NCI-H748 (cell line): ENCODE measurements around the gene GPR139.

ENCODE experiments used
- DNase-seq: peaks from one replicate; lab custom pipeline; 2025; ENCODE audit not compliant: unreplicated experiment; lab: John Stamatoyannopoulos, UW

Gene GPR139

DNA sequence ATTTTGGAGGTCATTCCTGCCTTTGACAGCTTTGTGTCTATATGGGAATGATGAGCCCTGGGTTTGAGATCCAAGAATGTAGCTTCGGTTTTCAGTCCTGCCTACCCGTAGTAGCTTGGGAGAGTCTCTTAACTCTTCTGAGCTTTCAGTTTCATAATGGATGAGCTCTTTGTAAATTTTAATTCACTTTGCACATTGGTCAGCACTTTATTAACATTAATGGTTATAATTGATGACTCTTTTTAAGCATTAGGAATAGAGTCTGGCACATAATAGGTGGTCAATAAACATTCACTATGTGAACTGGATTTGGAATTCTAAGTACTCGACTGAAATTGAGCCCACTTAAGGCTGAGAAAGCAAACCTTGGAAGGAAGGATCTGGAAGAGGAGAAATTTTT, 17.3 kb downstream of the GPR139 start:
- no peak for DNase-seq

DNA sequence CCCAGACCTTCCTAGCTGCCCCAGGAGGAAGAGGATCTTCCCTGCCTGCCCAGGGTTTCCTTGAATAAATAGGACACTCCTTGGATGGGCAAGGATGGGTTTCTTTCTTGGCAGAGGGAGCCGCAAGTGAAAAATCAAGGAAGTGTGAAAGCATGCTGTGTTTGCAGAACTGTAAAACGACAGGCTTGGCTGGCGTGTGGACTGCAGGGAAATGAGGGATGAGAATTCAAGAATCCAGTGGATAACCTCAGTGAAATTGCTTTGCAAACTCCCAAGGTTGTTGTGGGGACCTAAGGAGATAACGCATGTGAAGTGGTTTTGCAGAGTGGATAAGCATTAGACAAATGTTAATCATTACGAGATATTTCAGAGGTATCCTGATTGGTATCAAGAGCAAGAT, 20.4 kb downstream of the GPR139 start:
- DNase-seq: no peak

DNA sequence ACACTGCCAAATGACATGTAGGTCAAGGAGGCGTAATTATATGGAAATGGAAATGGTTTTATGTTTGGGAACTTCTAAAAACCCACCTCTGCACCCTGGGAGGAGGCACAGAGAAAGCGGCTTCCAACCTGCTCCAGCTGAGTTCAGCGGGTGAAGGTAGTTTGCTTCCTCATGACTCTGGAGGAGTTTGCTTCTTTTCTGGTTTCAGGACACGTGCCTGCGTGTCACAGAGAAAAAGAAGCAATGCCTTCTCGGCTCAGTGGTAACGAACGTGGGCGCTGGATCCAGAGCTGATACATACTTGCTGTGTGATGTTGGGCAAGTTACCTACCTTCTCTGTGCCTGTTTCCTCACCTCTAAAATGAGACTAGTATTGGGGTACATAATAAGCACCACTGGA, 22.1 kb downstream of the GPR139 start:
- no peak for DNase-seq

DNA sequence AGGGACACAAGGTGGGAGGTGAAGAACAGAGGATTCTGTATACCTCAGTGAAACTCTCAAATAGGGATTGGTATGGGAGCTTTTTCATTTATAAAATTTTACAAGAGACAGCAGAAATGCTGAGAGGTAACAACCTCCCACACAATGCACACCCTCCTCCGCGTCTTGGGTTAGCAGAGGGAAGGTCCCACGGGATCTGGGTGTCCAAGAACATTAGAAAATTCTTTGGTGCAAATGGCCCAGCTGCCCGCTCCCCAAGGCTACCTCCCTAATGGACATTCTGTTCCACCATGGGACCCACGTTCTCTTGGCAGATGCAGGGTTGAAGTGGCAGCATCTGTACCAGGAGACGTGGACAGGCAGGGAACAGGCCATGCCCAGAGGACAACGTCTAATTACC, 22.5 kb downstream of the GPR139 start:
- no peak for DNase-seq

DNA sequence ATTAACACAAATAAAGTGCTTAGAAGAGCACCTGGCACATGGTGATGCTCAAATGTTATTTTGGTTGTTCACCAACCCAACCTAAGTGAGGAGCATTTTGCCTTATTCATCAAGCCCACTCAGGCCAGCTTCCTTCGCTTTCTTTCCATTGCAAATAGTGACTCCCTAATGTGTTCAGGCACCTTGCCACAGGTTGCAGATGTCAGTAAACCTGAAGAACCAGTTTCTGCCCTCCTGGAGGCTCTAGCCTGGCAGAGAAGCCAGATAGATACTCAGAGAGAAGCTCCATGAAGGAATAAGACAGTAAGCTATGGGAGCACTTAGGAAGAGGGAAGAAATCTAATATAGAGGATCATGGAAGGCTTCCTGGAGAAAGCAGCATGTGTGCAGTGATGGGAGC, 23.9 kb downstream of the GPR139 start:
- DNase-seq: peak; percentile 65

DNA sequence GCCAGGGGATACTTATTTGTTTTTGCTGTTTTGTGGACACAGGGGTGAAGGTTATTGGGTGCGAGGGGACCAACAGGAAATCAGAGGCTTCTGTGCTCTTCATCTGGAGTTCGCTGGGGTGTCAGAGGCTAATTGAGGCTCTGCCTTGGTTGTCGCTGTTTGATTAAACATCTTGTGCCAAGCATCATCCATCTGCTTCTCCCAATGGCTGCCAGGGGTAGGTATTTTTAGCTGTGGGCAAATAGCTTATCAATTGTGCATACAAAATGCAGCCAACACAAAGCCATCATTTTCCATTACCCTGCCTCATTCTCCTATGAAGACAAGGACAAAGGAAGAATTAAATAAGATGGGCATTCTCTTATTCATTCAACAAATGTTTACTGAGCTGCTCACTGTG, 27.8 kb downstream of the GPR139 start:
- peak; percentile 27 for DNase-seq

DNA sequence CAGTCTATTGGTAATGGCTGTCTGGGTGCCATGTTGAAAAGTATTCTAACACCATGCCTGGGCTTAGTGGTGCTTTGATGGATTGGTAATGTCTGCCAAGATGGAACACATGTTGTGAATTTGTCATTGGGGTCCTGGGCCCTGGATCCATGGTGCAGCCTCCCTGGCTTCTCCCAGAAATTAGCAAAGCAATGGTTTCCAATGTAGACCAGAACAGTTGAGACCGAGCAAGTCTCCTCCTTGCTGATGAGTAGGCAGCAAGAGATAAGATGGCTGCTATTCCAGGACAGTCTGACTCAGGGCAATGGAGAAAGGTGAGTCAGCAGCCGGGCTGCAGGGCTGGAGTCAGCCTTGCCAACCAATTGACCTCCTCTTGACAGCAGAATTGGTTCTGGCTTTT, 30.8 kb downstream of the GPR139 start:
- no peak for DNase-seq

DNA sequence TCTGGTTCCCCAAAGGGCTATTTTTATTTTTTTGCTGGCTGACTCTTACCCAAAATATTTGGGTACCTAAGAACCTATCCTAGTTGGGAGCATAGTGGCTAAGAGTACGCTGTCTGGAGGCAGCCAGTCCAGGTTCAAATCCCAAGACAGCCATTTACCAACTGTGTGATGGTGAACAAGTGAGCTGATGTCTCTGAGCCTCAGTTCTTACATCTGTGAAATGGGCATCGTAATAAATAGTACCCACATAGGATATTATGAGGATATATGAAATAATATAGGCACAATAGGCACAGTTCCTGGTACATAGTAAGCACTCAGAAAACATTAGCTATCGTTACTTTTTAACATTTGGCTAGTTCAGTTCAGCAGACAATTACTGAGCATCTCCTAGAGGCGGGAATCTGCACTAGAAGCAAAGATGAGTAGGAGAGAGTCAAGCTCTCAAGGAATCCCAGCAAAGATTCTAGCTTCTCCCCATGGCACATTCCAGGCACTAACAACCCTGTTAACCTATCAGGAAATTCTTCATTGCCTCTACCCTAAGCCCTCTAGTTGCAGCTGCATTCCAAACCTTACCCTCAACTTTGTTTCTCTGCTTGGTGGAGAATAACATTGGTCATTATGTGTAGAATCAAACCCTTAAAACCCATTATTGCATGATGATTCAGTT, 31.6 kb downstream of the GPR139 start:
- no peak for DNase-seq

DNA sequence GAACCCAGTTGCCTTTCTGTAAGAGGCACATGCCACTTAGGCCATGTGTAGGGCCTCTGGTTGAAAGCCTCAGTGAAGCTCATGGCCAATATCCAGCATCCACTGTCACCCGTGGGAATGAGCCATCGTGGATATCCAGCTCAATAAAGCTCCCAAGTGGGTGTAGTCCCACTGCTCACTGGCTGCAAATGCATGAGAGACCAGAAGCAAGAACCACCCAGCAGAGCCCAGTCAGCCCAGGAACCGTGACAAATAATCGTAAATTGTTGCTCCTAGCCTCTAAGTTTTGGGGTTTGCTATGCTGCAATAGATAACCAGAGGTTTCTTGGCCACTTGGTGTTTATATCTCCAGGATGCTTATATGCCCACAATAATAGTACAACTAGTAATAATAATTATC, 33.7 kb downstream of the GPR139 start:
- no peak for DNase-seq

DNA sequence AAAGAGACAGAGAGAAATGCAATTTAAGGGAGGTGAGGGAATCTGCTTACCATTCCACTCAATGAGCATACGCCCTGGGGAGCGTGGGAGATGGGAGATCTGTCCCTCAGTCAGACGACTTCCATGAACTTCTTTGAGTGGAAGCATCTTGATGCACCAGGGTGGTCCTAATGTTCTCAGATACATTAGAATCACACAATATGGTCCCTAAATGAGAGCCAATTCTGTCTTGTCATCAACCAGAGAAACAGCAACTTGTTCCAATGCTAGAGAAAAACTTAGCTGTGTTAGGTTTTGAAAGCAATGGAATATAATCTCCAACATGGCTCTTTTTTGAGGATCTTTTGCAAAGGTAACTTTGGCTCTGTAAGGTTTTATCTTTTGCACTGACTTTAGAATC, 44.1 kb downstream of the GPR139 start:
- DNase-seq: no peak

DNA sequence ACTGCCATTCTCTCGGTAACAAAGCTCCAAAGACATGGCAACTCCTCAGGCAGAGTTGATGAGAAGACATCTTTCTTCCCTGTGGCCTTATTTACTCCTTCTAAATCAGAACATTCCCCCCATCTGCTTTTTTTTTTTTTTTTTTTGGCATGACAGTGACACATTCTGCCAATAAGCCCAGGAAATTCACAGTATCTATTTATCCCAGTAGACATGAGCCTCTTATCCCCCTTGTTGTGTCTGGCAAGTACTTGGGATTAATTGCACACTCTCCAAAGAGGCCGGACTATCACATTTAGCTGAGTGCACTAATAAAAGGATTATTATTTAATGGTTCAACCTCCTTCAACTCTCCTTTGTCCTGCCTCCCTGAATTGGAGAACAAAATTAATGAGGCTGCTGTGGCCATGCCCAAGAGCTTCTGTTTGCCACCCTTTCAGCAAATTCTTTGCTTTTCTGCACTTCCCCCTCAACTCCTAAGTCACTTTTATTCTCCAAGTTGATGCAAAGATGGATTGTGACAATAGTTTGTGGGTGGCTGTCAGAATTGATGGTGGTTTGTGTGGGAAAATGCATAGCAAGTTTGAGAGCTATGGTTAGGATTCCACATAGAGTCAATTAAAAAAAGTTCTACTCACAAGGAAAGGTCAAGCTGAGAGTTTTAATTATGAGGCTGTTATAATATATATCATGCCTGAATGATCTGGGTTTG, 47.2 kb downstream of the GPR139 start:
- peak; percentile 1 for DNase-seq

DNA sequence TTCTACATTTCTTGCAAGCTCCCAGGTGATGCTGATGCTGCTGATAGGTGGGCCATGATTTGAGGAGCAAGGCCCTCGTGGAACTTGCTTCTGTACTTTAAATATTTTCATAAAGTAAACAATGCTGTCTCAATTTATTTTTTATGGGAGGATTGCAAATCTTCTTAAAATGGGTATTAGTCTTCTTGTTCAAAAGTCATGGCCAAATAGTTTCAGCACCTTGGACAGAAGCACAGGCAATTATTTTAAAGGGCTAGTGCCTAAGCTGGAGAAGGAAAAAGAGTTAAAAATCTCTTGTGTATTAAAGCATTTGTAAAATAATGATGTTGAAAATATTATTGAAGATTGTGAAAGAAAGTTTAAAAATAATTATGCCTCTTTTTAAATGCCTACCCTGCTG, 50.5 kb downstream of the GPR139 start:
- DNase-seq: no peak

DNA sequence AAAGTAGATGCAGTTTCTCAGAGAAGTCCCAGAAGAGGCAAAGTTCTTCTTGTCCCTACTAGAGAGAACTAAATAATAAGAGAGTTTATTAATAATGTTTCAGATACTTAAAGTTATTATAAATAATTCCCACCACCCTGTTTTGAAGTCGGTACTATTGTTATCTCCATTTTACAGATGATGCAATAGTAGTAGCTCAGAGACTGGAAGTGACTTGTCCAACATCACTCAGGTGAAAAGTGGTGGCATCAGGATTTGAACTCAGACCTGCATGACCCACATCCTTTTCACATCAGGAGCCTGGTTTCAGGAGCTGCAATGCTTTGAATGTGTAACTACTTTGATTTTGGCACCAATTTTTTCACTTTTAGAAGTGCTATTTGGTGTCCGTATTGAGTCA, 52.7 kb downstream of the GPR139 start:
- no peak for DNase-seq

DNA sequence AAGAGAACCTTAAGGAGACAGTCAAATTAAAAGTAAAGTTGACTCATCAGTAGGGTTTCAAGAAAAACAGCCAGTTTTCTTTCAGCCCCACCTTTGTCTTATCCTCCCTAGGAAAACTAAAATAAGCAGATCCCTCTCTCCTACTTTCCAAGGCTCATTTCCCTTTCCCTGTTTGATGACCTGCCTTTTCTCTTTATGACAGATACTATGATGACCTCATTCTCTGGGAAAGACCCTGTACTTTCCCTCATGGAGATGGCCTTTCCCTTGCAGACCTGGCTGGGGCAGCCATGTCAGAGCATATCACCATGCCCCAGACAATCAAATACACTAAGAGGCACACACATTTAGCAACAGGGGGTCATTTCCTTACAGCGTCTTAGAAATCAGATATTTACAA, 53.6 kb downstream of the GPR139 start:
- no peak for DNase-seq

DNA sequence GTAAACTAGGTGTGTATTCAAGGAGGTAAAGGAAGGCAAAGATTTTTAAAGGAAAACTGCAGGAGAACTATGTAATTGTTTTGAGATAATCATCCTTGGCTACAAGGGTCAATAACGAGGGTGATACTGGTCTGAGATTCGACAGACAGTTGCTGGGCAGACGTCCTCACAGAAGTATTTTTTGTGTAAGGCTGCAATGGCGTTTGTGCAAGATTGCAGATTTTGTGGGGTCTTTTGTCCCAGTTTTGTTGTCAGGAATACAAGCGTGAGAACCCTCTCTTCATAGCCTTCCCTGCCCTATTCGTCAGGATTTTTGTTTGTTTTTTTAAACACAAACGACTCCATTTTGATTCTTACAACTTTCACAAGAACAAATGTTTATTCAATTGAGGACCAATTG, 57.5 kb downstream of the GPR139 start:
- no peak for DNase-seq

DNA sequence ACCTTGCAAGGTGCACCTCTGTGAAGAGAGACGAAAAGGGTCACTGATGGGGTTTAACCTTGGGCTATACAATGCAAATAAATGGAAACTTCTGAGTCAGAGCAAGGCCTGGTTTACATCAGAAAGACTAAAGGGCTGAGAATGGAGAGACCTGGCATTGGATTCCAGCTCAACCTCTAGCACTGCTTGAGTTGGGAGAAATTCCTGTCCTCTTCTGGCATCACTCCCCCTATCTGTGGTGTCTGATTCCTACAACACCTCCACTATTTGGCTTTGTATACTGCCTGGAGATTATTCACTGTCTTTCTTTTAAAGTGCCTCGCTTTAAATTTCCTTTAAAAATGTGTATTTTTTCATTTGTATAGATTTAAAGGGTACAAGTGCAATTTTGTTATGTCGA, 68.8 kb downstream of the GPR139 start:
- DNase-seq: no peak

DNA sequence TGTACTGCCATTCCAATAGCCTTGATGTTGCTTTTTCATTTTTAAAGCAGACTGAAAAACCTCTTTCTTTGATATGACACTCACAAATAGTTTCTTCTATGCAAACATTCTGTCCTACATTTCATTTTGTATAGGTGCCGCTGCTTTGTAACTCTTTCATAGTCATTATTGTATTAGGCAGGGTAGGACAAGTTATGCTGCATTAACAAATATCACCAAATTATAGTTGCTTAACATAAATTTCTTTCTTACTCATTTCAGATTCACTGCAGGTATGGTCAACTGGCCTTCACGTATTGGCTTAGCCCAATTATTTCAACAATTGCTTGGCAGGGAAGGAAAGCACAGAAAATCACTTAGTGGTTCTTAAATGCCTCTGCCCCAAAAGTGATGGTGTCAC, 70.8 kb downstream of the GPR139 start:
- DNase-seq: no peak

DNA sequence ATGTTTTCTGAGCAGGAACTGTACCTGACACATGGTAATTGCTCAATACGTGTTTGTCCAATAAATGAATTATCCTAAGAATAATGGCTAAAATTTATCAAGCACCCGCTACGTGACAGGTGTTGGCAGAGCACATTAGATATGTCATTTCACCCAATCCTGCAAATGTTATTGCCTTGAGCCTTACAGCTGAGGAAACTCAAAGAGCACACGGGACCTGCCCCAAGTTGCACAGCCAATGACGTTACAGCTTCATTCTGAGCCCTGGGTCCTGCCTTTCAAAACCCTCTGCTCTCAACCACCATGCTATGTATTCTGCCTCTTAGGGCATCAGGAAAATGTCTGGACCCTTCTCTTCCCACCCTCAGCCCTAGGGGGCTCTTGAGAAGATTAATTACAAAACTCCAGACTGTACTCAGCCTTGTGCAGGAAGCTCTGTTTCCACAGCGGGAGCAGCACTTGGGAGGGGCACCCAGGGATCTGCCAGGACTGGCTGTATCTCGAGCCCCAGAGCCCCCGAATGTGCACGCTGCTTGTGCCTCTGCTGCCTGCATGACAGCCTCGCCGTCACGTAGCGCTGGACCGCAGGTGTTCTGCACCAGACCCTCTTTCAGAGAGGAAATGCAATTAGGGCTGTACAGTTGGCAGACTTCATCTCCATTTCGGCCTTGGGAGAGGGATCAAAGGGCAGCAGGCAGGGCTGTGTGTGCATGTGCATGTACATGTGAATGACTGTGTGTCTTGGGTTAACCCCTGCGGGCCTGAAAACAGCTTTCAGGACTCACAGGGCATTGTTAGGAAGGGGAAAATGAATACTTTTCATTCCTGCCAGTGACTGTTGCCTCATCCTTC, 71.6 kb downstream of the GPR139 start:
- DNase-seq: peak; percentile 71

DNA sequence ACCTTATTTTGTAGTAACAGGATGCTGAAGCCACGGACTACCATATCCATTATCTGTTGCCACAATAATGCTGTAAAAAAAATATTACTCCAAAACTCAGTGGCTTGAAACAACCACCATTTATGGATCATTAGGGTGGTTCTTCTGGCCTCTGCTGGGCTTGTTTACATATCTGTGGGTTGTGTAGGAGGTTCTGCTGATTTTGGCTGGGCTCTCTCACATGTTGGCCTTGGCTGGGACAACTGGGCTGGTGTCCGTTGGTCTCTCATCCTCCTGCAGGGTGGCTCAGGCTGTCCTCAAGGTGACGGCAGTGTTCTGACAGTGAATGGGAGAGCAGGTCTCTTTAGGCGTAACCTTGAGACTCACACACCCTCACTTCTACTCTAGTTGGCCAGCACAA, 76.0 kb downstream of the GPR139 start:
- no peak for DNase-seq

DNA sequence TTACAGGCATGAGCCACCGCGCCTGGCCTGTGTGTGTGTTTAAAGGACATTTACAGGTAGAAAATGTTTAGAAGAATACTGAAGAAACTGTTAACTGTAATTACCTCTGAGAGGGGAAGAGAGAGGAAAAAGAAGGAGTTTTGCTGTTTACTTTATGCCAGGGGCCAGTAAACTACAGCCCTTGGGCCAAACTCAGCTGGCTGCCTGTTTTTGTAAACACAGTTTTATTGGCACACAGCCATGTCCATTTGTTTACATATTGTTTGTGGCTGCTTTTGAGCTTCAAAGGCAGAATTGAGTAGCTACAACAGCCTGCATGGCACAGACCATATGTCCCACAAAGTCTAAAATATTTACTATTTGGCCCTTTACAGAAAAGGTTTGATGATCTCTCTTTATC, 76.4 kb downstream of the GPR139 start:
- DNase-seq: peak; percentile 68

DNA sequence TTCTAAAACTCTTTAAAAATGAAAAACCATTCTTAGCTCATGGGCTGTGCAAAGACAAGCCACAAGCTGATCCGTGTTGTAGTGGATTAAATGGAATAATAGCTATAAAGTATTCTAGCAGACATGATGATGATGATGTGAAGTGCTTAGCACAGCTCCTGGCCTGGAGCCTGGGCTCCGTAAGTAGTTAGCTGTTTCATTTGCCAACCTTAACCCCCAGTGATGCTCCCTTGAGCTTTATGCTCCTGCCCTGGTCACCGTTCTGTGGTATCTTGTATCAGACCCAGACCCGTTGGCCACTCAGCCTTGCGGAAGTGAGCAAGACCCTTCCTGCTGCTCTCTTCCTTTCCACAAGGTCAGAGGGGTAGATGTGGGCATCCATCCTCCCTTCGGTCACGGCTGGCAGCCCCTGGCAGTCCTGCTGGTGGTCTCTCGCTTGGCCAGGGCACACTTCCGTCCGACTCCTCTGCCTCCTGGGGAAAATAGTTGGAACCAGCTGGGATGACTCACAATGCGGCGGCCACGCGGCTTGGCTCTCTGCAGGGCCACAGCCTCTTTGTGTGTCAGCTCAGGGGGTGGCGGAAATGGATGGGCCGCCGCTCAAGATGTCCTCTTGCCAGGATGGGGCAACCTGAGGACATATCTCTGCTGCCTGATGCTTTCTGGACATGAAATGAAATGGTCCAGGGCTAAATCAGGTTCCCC, 79.1 kb downstream of the GPR139 start:
- DNase-seq: no peak
